ENCODE results near the gene ADAMTSL3. TPM values are rescaled to one million over a fixed set of nuclear protein-coding genes. Genes with fewer than 3 reads are reported as not detected.

ADAMTSL3 gene
- total RNA-seq, 2 experiments from 2014 or later: not detected

GRCh38 chr15:83626171-83626802 lies 27.6 kb upstream of the ADAMTSL3 start:
- H3K4me3 Mint-ChIP-seq: no peak overlapping the region
- TF ChIP-seq, protein P1, sequence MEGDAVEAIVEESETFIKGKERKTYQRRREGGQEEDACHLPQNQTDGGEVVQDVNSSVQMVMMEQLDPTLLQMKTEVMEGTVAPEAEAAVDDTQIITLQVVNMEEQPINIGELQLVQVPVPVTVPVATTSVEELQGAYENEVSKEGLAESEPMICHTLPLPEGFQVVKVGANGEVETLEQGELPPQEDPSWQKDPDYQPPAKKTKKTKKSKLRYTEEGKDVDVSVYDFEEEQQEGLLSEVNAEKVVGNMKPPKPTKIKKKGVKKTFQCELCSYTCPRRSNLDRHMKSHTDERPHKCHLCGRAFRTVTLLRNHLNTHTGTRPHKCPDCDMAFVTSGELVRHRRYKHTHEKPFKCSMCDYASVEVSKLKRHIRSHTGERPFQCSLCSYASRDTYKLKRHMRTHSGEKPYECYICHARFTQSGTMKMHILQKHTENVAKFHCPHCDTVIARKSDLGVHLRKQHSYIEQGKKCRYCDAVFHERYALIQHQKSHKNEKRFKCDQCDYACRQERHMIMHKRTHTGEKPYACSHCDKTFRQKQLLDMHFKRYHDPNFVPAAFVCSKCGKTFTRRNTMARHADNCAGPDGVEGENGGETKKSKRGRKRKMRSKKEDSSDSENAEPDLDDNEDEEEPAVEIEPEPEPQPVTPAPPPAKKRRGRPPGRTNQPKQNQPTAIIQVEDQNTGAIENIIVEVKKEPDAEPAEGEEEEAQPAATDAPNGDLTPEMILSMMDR (IDR thresholded peaks at IDR 0.05): no peak
- CTCF ChIA-PET: no interaction called here
- H3K27me3 Mint-ChIP-seq: peaks cover 16% of the 10 kb centered on the region
- DNase-seq (no peak), ATAC-seq (ENCODE audit: poor library complexity) (no peak)
- Histone ChIP-seq H3K4me3 (ENCODE audit: low read length) (no peak overlapping the region), H3K4me1 (ENCODE audit: insufficient read depth, low read length) (no peaks in the 10 kb centered on the region), H3K9me3 (ENCODE audit: control insufficient read depth in 1 of 2, insufficient read depth in 1 of 2, low read length in 2 of 2) (peaks cover 0 to 4% of the 10 kb centered on the region in 2 experiments), H3K36me3 (ENCODE audit: insufficient read depth, low read length) (no peaks in the 10 kb centered on the region), H3K27ac (ENCODE audit: low read depth in 1 of 2, low read length in 2 of 2) (no peak overlapping the region), H3K27me3 (ENCODE audit: control insufficient read depth in 1 of 2, insufficient read depth in 2 of 2, low read length in 2 of 2) (no peaks in the 10 kb centered on the region)
- no peak overlapping the region for H3K27ac Mint-ChIP-seq
- no peaks in the 10 kb centered on the region for H3K4me1 Mint-ChIP-seq (ENCODE audit: low read depth)
- POLR2A ChIA-PET: no interaction called here
- intact Hi-C loops (cut with DNase I, micrococcal nuclease): no loop called here
- peaks cover 5% of the 10 kb centered on the region for H3K9me3 Mint-ChIP-seq
- no peaks in the 10 kb centered on the region for H3K36me3 Mint-ChIP-seq (ENCODE audit: low read depth)

DNA sequence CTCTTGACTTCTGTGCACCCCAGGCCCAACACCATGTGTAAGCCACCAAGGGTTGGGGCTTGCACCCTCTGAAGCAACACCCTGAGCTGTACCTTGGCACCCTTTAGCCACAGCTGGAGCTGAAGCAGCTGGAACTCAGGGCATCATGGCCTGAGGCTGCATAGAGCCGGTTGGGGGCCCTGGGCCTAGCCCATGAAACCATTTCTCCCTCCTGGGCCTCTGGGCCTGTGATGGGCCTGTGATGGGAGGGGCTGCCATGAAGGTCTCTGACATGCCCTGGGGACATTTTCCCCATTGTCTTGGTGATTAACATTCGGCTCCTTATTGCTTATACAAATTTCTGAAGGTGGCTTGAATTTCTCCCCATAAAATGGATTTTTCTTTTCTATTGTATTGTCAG lies 22.4 kb upstream of the ADAMTSL3 start:
- no peaks in the 10 kb centered on the region for H3K36me3 Mint-ChIP-seq (ENCODE audit: low read depth)
- H3K27me3 Mint-ChIP-seq: peaks cover 17% of the 10 kb centered on the region
- intact Hi-C loops (cut with DNase I, micrococcal nuclease): no loop called here
- H3K4me3 ChIP-seq (ENCODE audit: low read length): no peak overlapping the region
- no peaks in the 10 kb centered on the region for H3K36me3 ChIP-seq (ENCODE audit: insufficient read depth, low read length)
- H3K4me1 Mint-ChIP-seq (ENCODE audit: low read depth): no peaks in the 10 kb centered on the region
- POLR2A ChIA-PET: no interaction called here
- TF ChIP-seq, protein P1 (IDR thresholded peaks at IDR 0.05): no peak
- H3K27me3 ChIP-seq (ENCODE audit: control insufficient read depth in 1 of 2, insufficient read depth in 2 of 2, low read length in 2 of 2): no peaks in the 10 kb centered on the region
- H3K9me3 ChIP-seq (ENCODE audit: control insufficient read depth in 1 of 2, insufficient read depth in 1 of 2, low read length in 2 of 2): peaks cover 0 to 8% of the 10 kb centered on the region in 2 experiments
- no peak overlapping the region for H3K27ac Mint-ChIP-seq
- no peak for ATAC-seq (ENCODE audit: poor library complexity)
- peaks cover 4% of the 10 kb centered on the region for H3K9me3 Mint-ChIP-seq
- H3K27ac ChIP-seq (ENCODE audit: low read depth in 1 of 2, low read length in 2 of 2): no peak overlapping the region
- no peaks in the 10 kb centered on the region for H3K4me1 ChIP-seq (ENCODE audit: insufficient read depth, low read length)
- DNase-seq: no peak
- H3K4me3 Mint-ChIP-seq: no peak overlapping the region
- CTCF ChIA-PET: no interaction called here

GRCh38 chr15:83643201-83643600 lies 10.7 kb upstream of the ADAMTSL3 start:
- H3K27ac ChIP-seq (ENCODE audit: low read depth in 1 of 2, low read length in 2 of 2): no peak overlapping the region
- Mint-ChIP-seq H3K27me3 (peaks cover 10% of the 10 kb centered on the region), H3K36me3 (ENCODE audit: low read depth) (no peaks in the 10 kb centered on the region), H3K4me1 (ENCODE audit: low read depth) (no peaks in the 10 kb centered on the region), H3K9me3 (peaks cover 17% of the 10 kb centered on the region), H3K4me3 (no peak overlapping the region), H3K27ac (no peak overlapping the region)
- DNase-seq: no peak
- no peaks in the 10 kb centered on the region for H3K36me3 ChIP-seq (ENCODE audit: insufficient read depth, low read length)
- POLR2A ChIA-PET: no interaction called here
- H3K27me3 ChIP-seq (ENCODE audit: control insufficient read depth in 1 of 2, insufficient read depth in 2 of 2, low read length in 2 of 2): no peaks in the 10 kb centered on the region
- TF ChIP-seq, protein P1 (IDR thresholded peaks at IDR 0.05): no peak
- no peak overlapping the region for H3K4me3 ChIP-seq (ENCODE audit: low read length)
- CTCF ChIA-PET: no interaction called here
- peaks cover 0 to 21% of the 10 kb centered on the region in 2 experiments for H3K9me3 ChIP-seq (ENCODE audit: control insufficient read depth in 1 of 2, insufficient read depth in 1 of 2, low read length in 2 of 2)
- intact Hi-C loops (cut with DNase I, micrococcal nuclease): no loop called here
- ATAC-seq (ENCODE audit: poor library complexity): no peak
- H3K4me1 ChIP-seq (ENCODE audit: insufficient read depth, low read length): no peaks in the 10 kb centered on the region
